CD4-positive, alpha-beta T cell treated with Interleukin-4 for 1 hour (primary cell): ENCODE results near the gene SLC6A18.
"Not testable (repeated sequence)": the region's sequence is repeated elsewhere in the genome, so short reads cannot be mapped to it uniquely, and the experiment has no call there.

Source experiments
- DNase-seq, 2 donors: peaks; one replicate each; pipeline ENCODE4 v3.0.0-alpha.2; 2020 to 2022

SLC6A18 gene

DNA sequence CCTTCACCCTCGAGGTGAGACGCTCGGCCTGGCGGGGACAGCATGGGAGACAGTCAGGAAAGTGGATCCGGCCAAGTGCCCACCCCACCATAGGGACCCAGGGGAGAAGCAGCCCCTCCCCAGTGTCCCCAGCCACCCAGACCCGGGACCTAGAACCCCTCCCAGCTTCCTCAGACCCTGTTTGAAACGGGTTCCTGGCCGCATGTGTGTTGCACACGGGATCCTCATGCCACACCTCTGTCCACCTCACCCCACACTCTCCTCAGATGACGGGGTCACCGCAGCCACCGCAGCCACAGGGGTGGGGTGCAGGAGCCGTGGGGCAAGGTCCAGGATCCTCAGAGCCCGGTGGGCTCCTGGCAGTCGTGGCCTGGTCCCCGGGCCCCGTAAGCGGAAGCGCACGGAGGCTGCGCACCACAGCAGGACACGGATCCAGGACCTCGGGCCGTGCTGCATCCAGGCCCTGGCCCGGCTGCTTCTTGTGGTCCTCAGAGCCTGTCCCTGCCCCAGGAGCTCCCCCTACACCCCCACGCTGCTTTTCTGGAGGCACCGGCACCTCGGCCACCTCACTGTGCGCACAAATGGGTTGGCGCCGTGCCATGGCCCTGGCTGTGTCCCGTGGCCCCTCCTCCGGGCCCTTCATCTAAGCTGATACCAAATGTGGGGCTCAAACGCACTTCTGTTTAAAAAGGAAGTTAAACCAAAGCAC, 54.4 kb downstream of the SLC6A18 start:
- no peak for DNase-seq

DNA sequence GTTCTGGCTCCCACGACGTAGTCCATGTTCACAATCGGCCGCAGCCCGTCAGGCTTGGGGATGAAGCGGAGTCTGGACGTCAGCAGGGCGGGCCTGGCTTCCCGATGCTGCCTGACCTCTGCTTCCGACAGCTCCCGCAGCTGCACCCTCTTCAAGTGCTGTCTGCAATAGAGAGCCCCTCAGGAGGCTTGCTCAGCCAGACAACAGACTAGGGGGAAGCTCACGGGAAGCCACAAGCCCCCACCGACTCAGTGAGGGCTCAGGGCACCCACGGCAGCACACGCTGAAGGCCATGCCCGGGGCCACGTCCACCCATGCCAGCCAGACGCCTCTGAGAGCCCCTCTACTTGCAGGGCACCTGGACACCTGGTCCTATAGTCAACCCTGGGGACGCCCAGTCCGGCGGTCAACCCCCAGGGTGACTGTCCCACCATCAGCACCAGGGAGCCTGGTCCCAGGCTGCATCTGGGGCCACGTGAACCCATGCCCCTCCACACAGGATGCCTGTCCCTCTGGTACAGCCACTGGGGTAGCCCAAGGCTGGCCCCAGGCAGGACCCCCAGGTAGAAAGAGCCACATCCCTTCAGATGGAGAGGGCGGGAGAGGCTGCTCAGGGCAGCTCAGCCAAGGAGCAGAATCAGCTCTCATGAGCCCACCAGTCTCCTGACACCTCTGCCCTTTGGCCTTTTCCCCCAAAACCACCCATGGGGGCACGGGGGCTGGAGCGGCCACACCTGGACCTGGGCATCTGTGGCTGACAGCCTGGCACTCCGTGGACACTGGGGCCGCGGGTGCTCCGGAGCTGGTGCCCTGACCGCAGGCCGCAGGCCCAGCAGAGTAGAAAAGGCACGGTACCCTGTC, 55.2 kb downstream of the SLC6A18 start:
- DNase-seq = no peak

DNA sequence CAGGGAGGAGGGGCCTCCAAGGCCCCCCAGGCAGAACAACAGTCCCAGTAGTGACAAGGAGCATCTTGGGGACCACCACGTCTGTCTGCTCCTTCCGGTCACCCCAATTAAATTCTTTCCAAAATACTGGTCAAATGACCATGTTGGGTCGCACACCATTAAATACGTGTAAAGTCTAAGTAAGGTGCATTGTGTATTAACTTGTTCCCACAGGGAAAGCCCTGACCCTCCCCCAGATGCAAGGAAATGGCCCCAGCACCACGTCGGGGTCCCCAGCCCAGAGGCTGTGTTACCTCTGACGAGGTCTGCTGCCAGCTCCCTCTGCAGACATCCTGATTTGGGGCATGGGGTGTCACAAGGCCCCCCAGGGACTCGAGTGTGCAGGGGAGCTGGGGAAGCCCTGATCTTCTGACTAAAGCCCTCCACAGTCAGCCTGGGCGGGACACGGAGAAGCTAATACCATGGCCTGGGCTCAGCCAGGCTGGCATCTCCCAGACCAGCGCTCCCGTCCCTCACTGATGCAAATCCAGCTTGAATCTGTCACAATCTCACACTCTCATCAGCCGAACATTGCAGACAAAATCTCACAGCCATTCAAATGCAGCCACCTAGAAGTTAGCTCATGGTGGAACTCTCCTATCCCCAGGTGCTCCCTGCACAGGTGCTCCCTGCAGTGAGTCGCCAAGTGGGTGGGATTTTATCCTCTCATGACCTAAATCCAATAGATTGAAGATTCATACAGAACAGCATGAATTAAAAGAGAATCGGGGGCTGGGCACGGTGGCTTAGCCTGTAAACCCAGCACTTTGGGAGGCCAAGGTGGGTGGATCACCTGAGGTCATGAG, 56.1 kb downstream of the SLC6A18 start:
- no peak for DNase-seq

DNA sequence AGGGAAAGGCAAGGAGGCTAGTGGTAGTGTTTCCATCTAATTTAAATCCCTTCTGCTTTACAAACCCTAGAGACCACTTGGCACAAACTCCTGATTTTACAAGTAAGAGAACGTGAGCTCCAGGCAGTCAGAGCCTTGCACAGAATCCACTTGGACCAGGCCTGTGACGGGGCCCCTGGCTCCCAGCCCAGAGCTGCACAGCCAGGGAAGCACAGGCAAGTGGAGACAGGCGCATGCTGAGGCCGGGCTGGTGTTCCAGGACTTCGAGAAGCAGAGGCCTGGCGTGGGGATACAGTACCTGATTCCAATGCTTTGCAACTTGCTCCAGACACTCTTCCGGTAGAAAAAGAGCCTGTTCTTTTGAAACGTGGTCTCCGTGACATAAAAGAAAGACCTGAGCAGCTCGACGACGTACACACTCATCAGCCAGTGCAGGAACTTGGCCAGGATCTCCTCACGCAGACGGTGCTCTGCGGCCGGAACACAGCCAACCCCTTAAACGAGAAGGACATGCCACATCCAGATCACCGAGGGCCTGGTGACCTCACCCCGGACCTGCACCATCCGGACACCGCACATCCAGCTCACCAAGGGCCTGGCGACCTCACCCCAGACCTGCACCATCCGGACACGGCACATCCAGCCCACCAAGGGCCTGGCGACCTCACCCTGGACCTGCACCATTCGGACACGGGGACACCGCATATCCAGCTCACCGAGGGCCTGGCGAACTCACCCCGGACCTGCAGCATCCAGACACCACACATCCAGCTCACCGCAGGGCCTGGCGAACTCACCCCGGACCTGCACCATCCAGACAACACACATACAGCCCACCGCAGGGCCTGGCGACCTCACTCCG, 57.2 kb downstream of the SLC6A18 start:
- no peak for DNase-seq

DNA sequence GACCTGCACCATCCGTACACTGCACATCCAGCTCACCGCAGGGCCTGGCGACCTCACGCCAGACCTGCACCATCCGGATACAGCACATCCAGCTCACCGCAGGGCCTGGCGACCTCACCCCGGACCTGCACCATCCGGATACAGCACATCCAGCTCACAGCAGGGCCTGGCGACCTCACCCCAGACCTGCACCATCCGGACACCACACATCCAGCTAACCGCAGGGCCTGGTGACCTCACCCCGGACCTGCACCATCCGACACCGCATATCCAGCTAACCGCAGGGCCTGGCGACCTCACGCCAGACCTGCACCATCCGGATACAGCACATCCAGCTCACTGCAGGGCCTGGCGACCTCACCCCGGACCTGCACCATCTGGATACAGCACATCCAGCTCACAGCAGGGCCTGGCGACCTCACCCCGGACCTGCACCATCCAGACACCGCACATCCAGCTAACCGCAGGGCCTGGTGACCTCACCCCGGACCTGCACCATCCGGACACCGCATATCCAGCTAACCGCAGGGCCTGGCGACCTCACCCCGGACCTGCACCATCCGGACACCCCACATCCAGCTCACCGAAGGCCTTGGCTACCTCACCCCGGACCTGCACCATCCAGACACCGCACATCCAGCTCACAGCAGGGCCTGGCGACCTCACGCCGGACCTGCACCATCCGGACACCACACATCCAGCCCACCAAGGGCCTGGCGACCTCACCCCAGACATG, 58.0 kb downstream of the SLC6A18 start:
- DNase-seq = not testable (repeated sequence)

DNA sequence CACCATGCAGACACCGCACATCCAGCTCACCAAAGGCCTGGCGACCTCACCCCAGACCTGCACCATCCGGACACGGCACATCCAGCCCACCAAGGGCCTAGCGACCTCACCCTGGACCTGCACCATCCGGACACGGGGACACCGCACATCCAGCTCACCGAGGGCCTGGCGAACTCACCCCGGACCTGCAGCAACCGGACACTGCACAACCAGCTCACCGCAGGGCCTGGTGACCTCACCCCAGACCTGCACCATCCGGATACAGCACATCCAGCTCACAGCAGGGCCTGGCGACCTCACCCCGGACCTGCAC, 58.5 kb downstream of the SLC6A18 start:
- DNase-seq = peak in 1 of 2 donors; percentile 10

DNA sequence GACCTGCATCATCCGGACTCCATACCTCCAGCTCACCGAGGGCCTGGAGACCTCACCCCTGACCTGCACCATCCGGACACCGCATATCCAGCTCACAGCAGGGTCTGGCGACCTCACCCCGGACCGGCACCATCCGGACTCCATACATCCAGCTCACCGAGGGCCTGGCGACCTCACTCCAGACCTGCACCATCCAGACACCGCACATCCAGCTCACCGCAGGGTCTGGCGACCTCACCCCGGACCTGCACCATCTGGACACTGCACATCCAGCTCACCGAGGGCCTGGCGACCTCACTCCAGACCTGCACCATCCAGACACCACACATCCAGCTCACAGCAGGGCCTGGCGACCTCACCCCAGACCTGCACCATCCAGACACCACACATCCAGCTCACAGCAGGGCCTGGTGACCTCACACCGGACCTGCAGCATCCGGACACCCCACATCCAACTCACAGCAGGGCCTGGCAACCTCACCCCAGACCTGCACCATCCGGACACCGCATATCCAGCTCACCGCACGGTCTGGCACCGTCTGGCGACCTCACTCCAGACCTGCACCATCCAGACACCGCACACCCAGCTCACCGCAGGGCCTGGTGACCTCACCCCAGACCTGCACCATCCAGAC, 59.3 kb downstream of the SLC6A18 start:
- DNase-seq = not testable (repeated sequence)

DNA sequence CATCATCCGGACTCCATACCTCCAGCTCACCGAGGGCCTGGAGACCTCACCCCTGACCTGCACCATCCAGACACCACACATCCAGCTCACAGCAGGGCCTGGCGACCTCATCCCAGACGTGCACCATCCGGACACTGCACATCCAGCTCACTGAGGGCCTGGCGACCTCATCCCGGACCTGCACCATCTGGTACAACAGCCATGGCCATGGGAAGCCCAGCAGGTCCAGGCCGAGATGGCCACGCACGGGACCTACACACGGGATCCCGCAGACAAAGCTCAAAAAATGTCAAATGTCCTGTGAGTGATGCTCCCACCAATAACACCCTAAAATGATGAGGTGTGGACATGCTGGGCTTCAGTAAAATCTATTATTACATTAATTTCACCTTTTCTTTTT, 60.0 kb downstream of the SLC6A18 start:
- DNase-seq = no peak

DNA sequence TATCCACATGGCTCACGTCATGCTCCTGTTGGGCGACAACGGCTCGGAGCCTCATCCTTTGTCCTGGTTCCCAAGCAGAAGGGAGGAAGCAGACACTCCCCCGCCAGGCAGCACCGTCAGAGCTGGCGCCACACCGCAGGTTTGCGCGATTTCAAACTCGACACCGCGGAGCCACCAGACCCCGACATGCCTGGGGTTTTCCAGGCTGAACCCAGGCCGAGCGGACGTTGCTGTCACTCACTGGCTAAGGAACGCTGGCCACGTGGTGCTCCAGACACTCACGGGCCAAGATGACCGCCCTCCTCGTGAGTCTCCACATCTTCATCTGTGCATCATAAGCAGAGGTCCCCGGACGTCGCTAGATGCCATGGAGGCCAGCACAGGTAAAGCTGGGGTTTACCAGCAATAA, 60.7 kb downstream of the SLC6A18 start:
- DNase-seq = peak in 1 of 2 donors; percentile 7

DNA sequence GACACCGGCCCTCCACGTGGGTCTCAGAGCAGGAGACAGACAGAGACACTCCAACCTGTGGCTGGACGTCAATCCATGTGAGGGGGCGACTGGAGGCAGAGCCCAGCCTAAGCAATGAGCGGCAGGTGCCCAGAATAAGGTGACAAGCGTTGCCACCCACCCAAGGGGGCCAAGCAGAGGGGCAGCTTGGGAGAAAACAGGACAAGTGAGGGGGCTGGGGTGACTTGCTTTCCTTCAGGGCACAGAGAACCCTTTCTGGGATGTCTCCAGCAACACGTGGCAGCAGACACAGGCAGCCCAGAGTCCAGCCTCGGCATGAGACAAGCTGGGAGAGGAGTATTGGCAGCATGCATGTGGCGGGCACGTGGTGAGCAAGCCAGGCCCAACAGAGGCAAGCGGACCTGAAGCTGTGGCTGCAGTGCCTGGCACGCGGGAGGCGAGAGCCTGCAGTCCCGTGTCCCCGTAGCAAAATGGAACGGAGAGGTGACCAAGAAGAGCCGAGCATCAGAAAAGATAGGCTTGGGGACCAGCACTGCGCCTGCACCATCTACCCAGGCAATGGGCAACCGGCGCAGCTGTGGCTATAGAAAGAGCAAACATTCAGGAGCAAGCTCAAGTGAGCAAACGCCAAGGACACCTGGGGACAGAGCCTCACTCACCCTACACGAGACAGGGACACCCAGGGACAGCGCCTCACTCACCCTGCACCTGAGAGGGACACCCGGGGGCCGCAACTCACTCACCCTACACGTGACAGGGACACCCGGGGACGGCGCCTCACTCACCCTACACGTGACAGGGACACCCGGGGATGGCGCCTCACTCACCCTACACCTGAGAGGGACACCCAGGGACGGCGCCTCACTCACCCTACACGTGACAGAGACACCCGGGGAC, 63.5 kb downstream of the SLC6A18 start:
- DNase-seq = peak in 1 of 2 donors; percentile 7

DNA sequence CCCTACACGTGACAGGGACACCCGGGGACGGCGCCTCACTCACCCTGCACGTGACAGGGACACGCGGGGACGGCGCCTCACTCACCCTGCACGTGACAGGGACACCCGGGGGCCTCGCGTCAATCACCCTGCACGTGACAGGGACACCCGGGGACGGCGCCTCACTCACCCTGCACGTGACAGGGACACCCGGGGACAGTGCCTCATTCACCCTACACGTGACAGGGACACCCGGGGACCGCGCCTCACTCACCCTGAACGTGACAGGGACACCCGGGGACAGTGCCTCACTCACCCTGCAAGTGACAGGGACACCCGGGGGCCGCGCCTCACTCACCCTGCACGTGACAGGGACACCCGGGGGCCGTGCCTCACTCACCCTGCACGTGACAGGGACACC, 64.4 kb downstream of the SLC6A18 start:
- DNase-seq = not testable (repeated sequence)

DNA sequence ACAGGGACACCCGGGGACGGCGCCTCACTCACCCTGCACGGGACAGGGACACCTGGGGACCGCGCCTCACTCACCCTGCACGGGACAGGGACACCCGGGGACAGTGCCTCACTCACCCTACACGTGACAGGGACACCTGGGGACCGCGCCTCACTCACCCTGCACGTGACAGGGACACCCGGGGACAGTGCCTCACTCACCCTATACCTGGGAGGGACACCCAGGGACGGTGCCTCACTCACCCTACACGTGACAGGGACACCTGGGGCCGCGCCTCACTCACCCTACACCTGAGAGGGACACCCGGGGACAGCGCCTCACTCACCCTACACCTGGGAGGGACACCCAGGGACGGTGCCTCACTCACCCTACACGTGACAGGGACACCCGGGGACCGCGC, 65.8 kb downstream of the SLC6A18 start:
- DNase-seq = not testable (repeated sequence)

DNA sequence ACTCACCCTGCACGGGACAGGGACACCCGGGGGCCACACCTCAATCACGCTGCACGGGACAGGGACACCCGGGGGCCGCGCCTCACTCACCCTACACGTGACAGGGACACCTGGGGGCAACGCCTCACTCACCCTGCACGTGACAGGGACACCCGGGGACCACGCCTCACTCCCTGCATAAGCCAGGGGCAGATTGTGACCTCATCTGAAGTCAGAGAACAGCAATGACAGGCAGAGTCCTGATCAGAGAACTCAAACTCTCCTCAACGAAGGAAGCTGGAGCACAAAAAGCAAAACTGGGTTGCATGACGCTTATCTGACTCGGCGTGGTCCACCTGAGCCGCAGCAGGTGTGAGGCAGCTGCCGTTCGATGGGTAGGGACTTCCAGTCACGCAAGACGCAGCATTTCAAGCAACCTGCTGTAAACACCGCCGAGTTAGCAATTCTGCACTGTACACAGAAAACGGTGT, 66.5 kb downstream of the SLC6A18 start:
- DNase-seq = no peak

DNA sequence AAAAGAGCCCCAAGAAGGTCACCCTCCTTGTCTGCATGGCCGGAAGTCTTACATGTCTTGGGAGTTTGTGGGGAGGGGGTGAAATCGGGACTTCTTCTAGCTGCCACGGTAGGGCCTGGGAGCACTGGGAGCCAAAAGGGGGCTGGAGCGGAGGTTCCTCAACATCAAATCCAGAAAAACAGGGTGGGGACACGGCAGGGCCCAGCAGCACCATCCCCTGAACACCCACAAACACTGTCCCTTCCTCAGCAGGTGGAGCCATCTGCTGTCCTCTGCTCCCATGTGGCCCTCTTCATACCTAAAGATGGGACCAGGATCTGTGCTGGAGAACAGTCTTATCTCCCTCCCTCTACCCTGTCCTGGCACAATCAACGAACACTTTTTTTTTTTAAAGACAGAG, 67.0 kb downstream of the SLC6A18 start:
- DNase-seq = peak in 1 of 2 donors; percentile 4

DNA sequence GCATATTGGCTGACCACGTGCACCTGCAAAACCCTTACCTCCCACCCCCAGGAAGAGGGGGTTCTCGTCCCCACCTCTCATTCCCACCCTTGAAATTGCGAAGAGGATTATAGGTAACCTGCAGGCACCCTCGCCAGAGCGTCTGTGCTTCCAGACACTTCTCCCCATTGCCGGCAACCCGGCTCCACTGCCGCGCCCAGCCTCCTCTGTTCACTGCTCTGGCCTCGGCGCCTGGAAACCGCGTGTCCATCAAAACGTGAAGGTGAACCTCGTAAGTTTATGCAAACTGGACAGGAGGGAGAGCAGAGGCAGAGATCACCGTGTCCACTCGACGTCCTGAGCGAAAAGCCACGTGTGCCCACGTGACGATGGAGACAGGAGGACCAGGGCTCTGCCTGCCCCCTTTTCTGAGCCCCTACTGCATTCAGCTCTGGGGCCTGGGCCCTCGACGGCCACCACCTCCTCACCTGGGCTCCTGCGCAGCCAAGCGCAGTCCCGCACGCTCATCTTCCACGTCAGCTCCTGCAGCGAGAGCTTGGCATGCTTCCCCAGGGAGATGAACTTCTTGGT, 67.8 kb downstream of the SLC6A18 start:
- DNase-seq = peak in 1 of 2 donors; percentile 5

DNA sequence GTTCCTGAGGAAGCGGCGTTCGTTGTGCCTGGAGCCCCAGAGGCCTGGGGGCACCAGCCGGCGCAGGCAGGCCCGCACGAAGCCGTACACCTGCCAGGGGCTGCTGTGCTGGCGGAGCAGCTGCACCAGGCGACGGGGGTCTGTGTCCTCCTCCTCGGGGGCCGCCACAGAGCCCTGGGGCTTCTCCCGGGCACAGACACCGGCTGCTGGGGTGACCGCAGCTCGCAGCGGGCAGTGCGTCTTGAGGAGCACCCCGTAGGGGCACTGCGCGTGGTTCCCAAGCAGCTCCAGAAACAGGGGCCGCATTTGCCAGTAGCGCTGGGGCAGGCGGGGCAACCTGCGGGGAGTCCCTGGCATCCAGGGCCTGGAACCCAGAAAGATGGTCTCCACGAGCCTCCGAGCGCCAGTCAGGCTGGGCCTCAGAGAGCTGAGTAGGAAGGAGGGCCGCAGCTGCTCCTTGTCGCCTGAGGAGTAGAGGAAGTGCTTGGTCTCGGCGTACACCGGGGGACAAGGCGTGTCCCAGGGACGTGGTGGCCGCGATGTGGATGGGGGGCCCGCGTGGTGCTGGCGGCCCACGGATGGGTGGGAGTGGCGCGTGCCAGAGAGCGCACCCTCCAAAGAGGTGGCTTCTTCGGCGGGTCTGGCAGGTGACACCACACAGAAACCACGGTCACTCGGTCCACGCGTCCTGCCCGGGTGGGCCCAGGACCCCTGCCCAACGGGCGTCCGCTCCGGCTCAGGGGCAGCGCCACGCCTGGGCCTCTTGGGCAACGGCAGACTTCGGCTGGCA, 68.4 kb downstream of the SLC6A18 start:
- peak in 1 of 2 donors; percentile 9 for DNase-seq

DNA sequence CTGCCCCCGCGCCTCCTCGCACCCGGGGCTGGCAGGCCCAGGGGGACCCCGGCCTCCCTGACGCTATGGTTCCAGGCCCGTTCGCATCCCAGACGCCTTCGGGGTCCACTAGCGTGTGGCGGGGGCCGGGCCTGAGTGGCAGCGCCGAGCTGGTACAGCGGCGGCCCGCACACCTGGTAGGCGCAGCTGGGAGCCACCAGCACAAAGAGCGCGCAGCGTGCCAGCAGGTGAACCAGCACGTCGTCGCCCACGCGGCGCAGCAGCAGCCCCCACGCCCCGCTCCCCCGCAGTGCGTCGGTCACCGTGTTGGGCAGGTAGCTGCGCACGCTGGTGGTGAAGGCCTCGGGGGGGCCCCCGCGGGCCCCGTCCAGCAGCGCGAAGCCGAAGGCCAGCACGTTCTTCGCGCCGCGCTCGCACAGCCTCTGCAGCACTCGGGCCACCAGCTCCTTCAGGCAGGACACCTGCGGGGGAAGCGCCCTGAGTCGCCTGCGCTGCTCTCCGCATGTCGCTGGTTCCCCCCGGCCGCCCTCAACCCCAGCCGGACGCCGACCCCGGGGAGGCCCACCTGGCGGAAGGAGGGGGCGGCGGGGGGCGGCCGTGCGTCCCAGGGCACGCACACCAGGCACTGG, 69.1 kb downstream of the SLC6A18 start:
- DNase-seq = no peak
